Activated naive CD4-positive, alpha-beta T cell (primary cell): ENCODE results near the gene TMTC4.

Experiments used
- DNase-seq, 4 experiments: peaks; one replicate each; lab custom pipeline; 2025; lab: John Stamatoyannopoulos, UW

The TMTC4 gene

DNA sequence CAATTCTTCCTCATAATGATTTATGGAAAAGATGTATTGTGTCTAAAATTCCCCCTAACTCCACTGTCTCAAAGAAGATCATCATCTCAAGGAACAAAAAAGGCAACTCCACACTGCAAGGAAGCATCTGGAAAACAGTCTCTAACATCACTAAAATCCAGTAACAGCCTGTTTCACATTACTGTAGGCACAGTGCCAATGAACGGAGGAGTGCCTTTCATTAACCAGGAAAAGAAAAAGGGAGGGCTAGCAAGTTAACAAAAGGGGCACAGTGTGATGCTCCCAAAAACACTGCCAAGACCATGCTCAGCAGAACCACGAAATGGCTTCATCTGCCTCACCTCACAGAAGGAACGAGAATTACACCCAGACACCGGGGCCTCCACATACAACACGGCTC is 8.5 kb downstream of the TMTC4 start:
- DNase-seq: no peak

DNA sequence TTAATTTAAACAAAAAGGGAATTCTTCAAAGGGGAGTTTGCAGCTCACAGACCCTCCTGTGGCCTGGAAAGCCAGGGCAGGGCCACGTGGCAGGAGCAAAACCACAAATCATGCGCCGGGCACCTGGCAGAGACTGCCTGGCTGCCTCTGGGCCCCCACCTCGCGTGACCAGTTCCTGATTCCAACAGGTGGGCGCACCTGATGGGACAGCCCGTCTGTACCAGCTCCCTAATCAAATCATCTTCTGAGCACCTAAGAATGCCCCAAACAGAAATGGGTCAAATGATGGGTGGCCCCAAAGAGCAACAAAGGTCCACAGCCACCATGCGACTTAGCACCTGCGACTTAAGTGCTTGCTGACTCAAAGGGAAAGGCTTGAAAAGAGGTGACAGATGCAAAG is 9.2 kb downstream of the TMTC4 start:
- DNase-seq: no peak

DNA sequence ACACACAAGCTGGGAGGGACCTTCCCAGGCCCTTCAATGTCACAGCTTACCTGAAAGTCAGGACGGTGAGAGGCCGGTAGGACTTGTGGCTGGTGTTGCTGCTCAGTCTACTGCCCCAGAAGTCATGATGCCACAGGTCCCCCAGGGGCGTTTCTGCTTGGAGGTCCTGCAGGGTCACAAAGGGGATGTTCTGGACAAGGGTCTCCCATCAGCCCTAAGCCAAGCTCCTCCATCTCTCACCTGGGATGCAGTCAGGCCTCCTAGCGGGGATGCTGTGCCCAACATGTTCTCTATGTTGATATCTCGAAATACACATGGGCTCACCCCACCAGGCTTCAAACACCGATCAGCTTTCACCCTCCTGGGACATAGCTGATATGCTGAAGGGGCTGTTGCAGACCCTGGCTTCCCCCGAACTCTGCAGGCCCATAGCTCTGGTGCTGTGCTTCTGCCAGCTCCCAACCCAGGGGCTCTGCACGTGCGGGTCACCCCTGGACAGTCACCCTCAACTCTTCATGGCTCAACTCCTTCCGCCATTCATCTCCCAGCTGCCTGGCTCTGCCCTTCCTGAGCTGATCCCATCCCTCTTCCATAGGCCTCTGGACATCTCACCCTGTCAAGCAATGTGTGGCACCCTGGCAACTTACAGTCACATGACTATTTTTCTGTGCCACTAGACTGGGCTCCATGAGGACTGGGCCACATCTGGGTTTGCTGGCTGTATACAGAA is 10.3 kb downstream of the TMTC4 start:
- DNase-seq: no peak

DNA sequence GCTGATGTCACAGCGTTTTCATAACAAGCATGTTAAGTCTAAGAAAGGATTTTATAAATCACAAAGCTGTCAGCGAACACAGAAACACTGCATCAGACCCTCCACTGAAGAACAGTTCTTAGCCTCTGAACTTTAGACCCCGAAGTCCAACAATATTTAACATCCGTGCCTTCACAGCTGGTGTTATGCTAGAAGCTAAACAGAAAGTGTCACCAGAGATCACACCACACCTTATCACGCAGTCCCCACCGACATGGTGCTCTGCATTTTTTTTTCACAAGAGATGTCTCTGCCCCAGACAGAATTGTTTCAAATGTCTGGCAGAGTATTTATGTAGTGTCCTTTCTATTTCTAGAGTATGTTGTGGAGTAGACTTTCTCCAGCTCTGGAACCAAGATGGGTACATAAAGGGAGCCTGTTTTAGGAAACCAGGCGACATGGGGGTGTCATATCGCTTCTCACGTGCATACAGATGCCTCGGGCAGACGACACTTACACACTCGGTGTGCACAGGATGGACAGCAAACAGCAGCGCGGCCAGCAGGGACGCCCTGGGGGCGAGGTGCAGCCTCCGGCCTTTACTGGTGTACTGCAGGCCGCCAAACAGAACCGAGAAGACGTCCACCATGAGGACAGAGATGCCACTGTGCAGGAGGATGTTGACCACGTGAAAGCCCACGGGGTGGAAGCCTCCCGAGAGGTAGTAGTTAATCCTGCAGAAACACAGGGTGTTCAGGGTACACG is 12.0 kb downstream of the TMTC4 start:
- DNase-seq: no peak

DNA sequence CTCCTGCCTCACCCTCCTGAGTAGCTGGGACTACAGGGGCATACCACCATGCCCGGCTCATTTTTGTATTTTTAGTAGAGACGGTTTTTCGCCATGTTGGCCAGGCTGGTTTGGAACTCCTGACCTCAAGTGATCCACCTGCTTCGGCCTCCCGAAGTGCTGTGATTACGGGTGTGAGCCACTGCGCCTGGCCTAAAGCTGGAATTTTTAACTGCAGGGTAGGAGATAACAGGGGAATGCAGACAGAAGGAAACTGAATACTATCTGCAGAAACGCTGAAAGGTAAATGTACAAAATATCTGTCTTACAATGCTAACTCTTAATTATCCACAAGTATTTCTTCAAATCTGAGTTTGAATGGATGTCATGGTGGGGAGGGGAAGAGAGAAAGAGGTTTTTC is 13.8 kb downstream of the TMTC4 start:
- no peak for DNase-seq

DNA sequence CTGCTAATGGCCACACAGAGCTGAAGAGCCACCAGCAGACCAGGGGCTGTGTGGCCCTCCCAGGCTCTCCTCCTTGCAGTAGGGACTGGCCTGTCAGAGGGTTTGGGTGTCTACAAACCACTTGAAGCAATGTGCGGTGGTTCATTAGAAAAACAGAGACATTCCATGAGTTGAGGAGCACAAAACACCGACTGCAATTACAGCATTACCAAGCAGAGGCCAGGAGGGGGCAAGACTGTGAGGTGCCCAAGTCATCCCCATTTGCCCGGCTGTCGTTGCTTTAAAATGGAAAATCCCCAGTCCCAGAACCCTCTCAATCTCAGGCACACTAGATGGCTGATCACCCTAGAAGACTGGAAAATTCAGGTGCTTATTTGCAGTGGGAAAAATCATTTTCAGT is 15.0 kb downstream of the TMTC4 start:
- no peak for DNase-seq

DNA sequence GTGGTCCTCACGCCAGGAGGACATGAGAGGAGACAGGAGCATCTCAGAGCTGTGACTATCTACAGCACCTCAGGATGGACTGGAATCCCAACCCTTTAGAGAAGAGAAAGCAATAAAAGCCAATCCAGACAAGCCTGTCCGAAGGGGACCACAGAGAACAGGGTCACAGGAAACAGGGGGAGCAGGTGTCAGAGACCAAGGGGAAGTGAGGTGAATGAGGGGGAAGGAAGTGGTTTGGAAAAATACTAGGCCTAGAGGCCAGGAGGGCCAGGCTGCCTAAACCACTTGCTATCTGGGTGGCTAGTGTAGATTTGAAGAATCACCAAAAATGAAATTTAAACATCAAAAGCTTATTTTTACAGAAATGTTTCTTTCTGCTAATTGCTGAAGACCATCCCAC is 16.2 kb downstream of the TMTC4 start:
- DNase-seq: no peak

GRCh38 chr13:100657881-100658315 is 16.7 kb downstream of the TMTC4 start:
- no peak for DNase-seq

- DNase-seq: no peak
Observed at GRCh38 chr13:100652510-100652909, 22.1 kb downstream of the TMTC4 start.

GRCh38 chr13:100650326-100650725 is 24.3 kb downstream of the TMTC4 start:
- no peak for DNase-seq

GRCh38 chr13:100648354-100648753 is 26.2 kb downstream of the TMTC4 start:
- no peak for DNase-seq

- no peak for DNase-seq
Observed at GRCh38 chr13:100646871-100647270, 27.7 kb downstream of the TMTC4 start.

- no peak for DNase-seq
Observed at GRCh38 chr13:100646030-100646673, 28.4 kb downstream of the TMTC4 start.

DNA sequence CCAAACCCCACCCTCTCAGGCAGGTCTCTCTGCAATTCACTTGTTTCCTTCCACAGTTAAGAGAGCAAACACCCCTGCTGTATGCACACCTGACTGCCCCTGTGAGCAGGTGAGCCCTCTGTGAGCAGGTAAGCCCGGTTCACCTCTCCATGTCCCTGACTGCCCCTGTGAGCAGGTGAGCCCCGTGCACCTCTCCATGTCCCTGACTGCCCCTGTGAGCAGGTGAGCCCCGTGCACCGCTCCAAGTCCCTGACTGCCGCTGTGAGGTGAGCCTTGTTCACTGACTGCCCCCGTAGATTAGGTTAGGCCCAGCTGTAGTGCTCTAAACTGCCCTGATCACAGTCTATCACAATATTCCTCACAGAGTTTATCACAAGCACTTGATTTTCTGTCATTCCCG is 29.2 kb downstream of the TMTC4 start:
- DNase-seq: no peak

DNA sequence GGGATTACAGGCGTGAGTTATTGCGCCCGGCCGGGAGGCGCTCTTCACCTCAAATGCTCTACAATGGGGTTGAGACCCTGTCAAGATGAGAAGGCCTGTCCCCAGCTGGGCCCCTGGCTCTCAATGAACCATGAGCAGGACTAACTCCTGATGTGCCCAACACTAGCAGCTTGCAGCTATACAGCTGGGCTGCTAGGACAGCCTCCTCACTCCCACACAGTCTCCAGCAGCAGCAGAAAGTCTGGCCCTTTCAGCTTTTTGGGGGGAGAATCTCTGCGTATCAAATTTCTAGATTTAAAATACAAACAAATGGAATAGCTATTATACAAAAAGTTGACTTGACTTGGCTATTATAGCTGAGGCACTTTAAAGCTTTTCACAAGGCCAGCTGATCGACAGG is 30.2 kb downstream of the TMTC4 start:
- DNase-seq: no peak

DNA sequence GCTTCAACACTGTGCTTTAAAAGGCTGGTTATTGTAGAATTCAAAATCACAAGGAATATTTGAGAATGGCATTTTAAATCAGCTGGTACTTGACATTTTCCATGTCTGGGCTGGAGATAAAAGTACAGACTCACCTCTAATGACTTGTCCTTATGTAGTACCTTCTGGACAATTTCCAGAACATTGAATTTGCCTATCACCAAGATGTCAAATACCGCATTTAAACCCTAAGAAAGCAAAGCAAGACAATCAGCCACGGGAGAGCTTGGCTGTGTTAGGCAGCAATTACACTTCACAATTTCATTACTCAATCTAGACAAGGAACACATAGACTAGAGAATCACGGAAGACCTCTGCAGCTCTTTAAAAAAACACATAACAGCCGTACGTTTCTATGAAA is 36.8 kb downstream of the TMTC4 start:
- no peak for DNase-seq

DNA sequence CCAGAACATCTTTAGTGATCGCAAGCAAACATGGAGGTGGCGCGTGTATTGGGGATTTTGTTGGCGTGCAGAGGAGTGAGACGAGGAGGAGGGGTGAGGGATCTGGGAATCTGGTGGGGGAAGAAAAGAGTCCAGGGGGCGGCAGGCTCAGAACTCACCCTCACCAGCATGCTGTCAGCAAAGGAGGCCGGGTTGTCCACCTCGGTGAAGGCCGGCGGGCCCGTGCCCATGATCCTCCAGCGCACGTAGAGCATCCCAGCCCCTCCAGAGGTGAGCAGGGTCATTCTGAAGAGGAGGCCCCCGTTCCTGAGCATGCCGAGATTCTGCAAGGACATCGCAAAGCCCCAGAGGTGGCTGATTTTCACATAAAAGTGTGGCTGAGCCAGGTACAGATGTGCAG is 37.2 kb downstream of the TMTC4 start:
- no peak for DNase-seq

DNA sequence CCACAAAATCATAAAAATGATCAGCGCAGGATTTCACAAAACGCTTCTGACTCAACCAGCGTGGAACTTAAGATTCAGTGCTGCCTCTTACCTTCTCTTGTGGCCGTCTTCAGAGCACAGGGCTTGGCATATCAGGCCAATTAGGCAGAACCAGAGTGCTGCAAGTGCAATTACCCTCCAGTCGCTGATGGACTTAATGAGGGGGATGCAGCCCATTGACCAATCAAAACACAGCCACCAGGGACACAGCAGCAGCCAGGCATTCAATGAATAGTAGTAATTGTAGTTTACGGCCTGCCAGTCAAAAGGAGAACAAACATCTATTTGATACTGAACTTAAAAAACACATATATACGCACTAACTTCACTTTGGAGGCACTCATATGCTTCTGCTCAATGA is 38.2 kb downstream of the TMTC4 start:
- DNase-seq: no peak

DNA sequence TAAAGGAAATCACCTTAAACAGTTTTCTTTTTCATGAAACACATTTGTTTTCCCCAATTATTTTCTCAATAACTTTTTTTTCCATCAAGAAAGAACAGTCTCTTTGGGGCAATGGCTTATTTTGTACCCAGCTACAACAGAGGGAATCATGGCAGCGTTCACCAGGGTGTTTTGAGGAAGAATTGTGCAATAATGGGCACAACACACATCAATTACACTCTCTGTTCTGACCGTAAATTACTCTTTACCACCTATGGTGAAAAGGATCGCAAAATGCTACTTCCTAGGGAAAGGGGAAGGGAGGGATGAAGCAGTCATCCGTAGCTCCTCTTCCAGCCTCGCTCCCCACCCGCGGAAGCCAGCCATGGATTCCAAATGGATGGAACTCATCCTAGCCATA is 38.6 kb downstream of the TMTC4 start:
- no peak for DNase-seq

GRCh38 chr13:100634696-100635095 is 39.9 kb downstream of the TMTC4 start:
- DNase-seq: no peak

- DNase-seq: no peak
Observed at GRCh38 chr13:100633461-100633860, 41.1 kb downstream of the TMTC4 start.

DNA sequence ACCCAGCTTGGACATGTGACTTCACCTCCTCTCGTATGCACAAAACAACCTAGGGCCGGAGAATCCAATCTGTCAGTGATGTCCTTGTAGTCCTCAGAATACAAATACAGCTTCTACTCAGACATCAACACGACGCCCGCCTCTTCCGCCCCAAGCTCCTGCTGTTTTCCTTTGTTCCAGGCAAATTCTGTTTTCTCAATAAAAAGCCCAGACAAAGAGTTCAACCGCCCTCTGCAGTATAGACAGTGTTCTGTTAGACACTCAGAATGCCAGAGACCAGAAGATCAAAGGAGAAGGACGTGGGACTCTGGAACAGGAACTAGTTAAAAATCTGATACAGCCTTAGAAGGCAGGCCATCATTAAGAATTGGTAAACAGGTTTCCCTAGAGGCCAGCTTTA is 44.0 kb downstream of the TMTC4 start:
- DNase-seq: no peak

- no peak for DNase-seq
Observed at GRCh38 chr13:100627120-100627519, 47.5 kb downstream of the TMTC4 start.
